Lower leg skin (tissue), 4 donors: ENCODE measurements around the gene CTTNBP2. TPM values are rescaled to one million over a fixed set of nuclear protein-coding genes. Genes with fewer than 3 reads are reported as not detected.

Experiments used
- DNase-seq, 2 donors: peaks; one replicate each; pipeline ENCODE4 v3.0.0-alpha.2; 2019; ENCODE audit warnings: low spot score in 2 of 2
- H3K4me3 ChIP-seq: fragments of 200-600 bp; sonication (generic); 2 replicates; pipeline ENCODE4 v1.5.1; 2017; ENCODE audit warnings: mild to moderate bottlenecking, low read depth; ENCODE audit not compliant: poor library complexity, severe bottlenecking
- POLR2A ChIP-seq, 2 donors: fragments of 450-650 bp; IDR thresholded peaks; one replicate each; pipeline ENCODE4 v1.6.1; 2016 to 2017; ENCODE audit warnings: antibody characterized with exemption in 2 of 2, mild to moderate bottlenecking in 1 of 2, moderate library complexity in 1 of 2
- WGBS, 2 donors: methylation state at CpG; one replicate each; pipeline ENCODE4 v1.1.5; 2018; 5-methylcytosine and 5-hydroxymethylcytosine counted together
- intact Hi-C: fragments of 100-400 bp; cut with DNase I; formaldehyde crosslinking; loops from one replicate; pipeline ENCODE4 v1.15.0; 2023; ENCODE audit warnings: low total_unique reads
- total RNA-seq, 4 donors: library from RNA; depleted of rRNA; stranded (reverse); fragments of >200 nt; gene quantifications; one replicate each; pipeline ENCODE4 v1.1.0, GENCODE V29; 2016
- TF ChIP-seq, protein P1 (sequence below), 3 donors: fragments of 450-650 bp; IDR thresholded peaks; one replicate each; pipeline ENCODE4 v1.5.1; 2016; ENCODE audit warnings: antibody characterized with exemption in 3 of 3, mild to moderate bottlenecking in 3 of 3, moderate library complexity in 2 of 3

CTTNBP2 gene
- total RNA-seq, 4 donors from 2014 or later: 1.2 to 7.6 (median 5.8) TPM

DNA sequence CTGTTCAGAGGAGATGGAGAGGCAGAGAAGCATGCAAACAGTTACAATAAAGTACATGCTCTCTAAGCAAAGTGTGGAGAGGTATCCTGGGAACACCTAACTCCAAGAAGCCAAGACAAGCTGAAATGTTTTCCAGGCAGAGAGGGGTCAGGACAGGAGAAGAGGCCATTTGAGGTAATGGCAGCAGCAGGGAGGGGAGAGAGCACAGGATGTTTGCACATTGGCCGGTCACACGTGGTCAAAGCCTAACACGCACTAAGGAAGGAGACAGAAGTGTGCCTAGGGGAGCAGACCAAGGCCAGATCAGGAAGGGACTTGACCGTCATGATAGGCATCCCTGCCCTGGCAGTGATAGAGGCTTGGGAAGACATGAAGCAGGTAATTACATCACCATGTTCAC lies 101.5 kb downstream of the CTTNBP2 start:
- TF ChIP-seq POLR2A (IDR thresholded peaks at IDR 0.05): no peak
- TF ChIP-seq, protein P1, sequence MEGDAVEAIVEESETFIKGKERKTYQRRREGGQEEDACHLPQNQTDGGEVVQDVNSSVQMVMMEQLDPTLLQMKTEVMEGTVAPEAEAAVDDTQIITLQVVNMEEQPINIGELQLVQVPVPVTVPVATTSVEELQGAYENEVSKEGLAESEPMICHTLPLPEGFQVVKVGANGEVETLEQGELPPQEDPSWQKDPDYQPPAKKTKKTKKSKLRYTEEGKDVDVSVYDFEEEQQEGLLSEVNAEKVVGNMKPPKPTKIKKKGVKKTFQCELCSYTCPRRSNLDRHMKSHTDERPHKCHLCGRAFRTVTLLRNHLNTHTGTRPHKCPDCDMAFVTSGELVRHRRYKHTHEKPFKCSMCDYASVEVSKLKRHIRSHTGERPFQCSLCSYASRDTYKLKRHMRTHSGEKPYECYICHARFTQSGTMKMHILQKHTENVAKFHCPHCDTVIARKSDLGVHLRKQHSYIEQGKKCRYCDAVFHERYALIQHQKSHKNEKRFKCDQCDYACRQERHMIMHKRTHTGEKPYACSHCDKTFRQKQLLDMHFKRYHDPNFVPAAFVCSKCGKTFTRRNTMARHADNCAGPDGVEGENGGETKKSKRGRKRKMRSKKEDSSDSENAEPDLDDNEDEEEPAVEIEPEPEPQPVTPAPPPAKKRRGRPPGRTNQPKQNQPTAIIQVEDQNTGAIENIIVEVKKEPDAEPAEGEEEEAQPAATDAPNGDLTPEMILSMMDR (IDR thresholded peaks at IDR 0.05): no peak
- H3K4me3 ChIP-seq: no peak overlapping the region
- WGBS, 2 donors: 84 to 87% methylated on average over 4 of the region's 4 CpGs
- intact Hi-C loops: no loop called here
- no peak for DNase-seq

- no peak for TF ChIP-seq POLR2A (IDR thresholded peaks at IDR 0.05)
- TF ChIP-seq, protein P1 (IDR thresholded peaks at IDR 0.05): no peak
- no peak overlapping the region for H3K4me3 ChIP-seq
- WGBS, 2 donors: 57 to 86% methylated on average over 1 of the region's 1 CpG
- intact Hi-C loops: no loop called here
- no peak for DNase-seq
Measured at GRCh38 chr7:117769085-117769484, 104.2 kb downstream of the CTTNBP2 start.

GRCh38 chr7:117767951-117768350 lies 105.3 kb downstream of the CTTNBP2 start:
- intact Hi-C loops: no loop called here
- DNase-seq: no peak
- no peak overlapping the region for H3K4me3 ChIP-seq
- no peak for TF ChIP-seq POLR2A (IDR thresholded peaks at IDR 0.05)
- TF ChIP-seq, protein P1 (IDR thresholded peaks at IDR 0.05): no peak

- 86 to 91% methylated on average over 2 of the region's 2 CpGs for WGBS, 2 donors
- intact Hi-C loops: no loop called here
- no peak for DNase-seq
- H3K4me3 ChIP-seq: no peak overlapping the region
- no peak for TF ChIP-seq POLR2A (IDR thresholded peaks at IDR 0.05)
- TF ChIP-seq, protein P1 (IDR thresholded peaks at IDR 0.05): no peak
Measured at GRCh38 chr7:117766913-117767312, 106.3 kb downstream of the CTTNBP2 start.

- TF ChIP-seq, protein P1 (IDR thresholded peaks at IDR 0.05): no peak
- TF ChIP-seq POLR2A (IDR thresholded peaks at IDR 0.05): no peak
- DNase-seq: no peak
- intact Hi-C loops: no loop called here
- H3K4me3 ChIP-seq: no peak overlapping the region
- WGBS, 2 donors: 64 to 71% methylated on average over 1 of the region's 1 CpG
Measured at GRCh38 chr7:117764031-117764430, 109.2 kb downstream of the CTTNBP2 start.

DNA sequence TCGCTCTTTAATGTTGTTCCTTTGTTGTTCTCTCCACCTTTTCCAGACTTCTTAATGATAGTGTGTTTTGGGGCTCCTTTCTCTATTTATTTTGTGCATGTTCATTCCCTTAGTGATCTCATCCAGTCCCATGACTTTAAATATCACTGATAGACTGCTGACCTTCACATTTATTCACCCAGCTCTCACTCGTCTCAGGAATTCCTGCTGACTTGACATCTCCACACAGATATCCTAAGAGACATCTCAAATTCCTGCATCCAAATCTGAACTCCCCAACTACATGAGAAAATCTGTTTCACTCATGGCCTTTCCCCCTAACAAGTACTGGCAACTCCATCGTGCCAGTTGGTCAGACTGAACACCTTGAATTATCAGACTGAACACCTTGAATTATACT lies 111.2 kb downstream of the CTTNBP2 start:
- H3K4me3 ChIP-seq: no peak overlapping the region
- DNase-seq: no peak
- intact Hi-C loops: no loop called here
- no peak for TF ChIP-seq POLR2A (IDR thresholded peaks at IDR 0.05)
- TF ChIP-seq, protein P1 (IDR thresholded peaks at IDR 0.05): no peak
- WGBS, 2 donors: 83 to 86% methylated on average over 3 of the region's 3 CpGs
